ENCODE measurements around the gene ZNF496.

- TF ChIP-seq CTCF (IDR thresholded peaks at IDR 0.05) (no peak), POLR2A (IDR thresholded peaks at IDR 0.05) (no peak)
These were observed 4.2 kb upstream of the ZNF496 start for GRCh38 chr1:247335882-247336281.
